ENCODE results near the gene STK4. TPM values are rescaled to one million over a fixed set of nuclear protein-coding genes. Genes with fewer than 3 reads are reported as not detected.

Gene STK4
- 17.7 TPM for total RNA-seq

DNA sequence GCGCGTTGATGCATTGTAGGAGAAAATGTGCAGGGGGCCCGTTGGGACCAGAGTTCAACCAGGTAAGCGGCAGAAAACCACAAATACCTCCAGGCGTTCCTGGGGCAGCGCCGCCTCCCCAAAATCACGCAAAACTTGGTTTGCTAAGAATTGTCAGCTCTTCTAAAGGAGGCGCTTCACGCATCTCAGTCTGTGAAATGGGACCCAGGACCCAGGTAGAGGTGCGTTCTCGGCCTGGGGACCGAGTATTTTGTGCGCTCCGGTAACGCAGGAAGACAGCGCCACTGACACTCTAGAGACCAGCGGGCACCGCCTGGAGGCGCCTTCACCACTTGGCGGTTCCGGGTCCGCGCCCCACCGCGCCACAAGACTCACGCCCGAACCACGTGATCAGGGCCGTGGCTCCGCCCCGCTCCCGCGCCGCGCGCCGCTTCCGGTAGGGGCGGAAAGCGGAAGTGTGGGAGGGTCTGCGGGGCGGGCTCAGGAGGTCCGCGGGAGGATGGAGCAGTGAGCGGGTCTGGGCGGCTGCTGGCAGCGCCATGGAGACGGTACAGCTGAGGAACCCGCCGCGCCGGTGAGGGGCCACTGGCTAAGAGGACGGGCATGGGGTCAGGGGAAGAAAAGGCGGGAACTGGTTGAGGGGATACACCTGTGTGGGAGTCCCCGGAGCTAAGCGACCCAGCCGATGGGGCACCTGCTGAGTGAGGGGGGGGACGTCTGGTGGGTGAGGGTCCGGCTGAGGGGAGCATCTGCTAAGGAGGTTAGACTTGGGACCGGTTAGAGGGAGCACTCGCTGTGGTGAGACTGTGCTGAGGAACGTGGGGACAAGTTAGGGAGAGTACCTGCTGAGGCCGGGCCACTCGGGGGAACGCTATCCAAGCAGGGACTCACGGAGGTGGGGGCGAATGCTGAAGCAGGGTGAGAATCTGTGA is at the start of gene STK4:
STK4 (plus strand) TSS at position 483 of the 932 bp plus-strand sequence; CDS start at position 540, 57 bp downstream.
- H3K4me3 ChIP-seq (ENCODE audit: low read length in 3 of 3), result peak within 1 kb of the TSS; percentile 91 to 96 (median 94)
- H3K9ac ChIP-seq (ENCODE audit: low read depth in 1 of 3, low read length in 3 of 3), result peak within 1 kb of the TSS; percentile 92 to 94 (median 92)
- H3K4me1 ChIP-seq (ENCODE audit: control insufficient read depth in 3 of 3, insufficient read depth in 3 of 3, low read length in 3 of 3), result peaks cover 11 to 19% (median 14%) of the 10 kb centered on the region in 3 donors
- H3K9me3 ChIP-seq (ENCODE audit: control insufficient read depth in 3 of 3, low read length in 3 of 3), result no peaks in the 10 kb centered on the region
- H3K36me3 ChIP-seq (ENCODE audit: control insufficient read depth in 3 of 3, insufficient read depth in 3 of 3, low read length in 3 of 3), result no peaks in the 10 kb centered on the region
- H3K27ac ChIP-seq (ENCODE audit: low read depth, low read length), result peak within 1 kb of the TSS; percentile 75
- H3K27me3 ChIP-seq (ENCODE audit: control insufficient read depth in 3 of 3, insufficient read depth in 3 of 3, low read length in 3 of 3), result no peaks in the 10 kb centered on the region

DNA sequence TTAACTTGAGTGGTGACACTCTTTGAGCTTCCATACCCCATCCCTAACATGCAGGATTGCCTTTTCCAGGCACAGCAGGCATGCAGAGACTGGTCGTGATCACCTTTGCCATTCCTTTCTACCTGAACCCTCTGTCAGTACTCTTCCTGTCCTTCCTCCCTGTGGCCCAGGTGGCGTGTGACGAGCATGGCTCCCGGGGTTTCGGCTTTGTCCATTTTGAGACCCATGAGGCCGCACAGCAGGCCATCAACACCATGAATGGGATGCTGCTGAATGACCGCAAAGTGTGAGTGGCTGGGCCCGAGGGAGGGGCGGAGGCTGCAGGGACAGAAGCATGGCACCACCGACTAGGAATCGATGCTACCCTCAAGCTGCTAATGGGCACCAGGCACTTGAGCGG is 49.7 kb upstream of the STK4 start:
- H3K27ac ChIP-seq (ENCODE audit: low read depth, low read length), result no peak overlapping the region
- no peak overlapping the region for H3K4me3 ChIP-seq (ENCODE audit: low read length in 3 of 3)
- H3K9me3 ChIP-seq (ENCODE audit: control insufficient read depth in 3 of 3, low read length in 3 of 3), result no peaks in the 10 kb centered on the region
- no peak overlapping the region for H3K9ac ChIP-seq (ENCODE audit: low read depth in 1 of 3, low read length in 3 of 3)
- no peaks in the 10 kb centered on the region for H3K4me1 ChIP-seq (ENCODE audit: control insufficient read depth in 3 of 3, insufficient read depth in 3 of 3, low read length in 3 of 3)
- H3K36me3 ChIP-seq (ENCODE audit: control insufficient read depth in 3 of 3, insufficient read depth in 3 of 3, low read length in 3 of 3), result peaks cover 0 to 2% (median 0%) of the 10 kb centered on the region in 3 donors
- H3K27me3 ChIP-seq (ENCODE audit: control insufficient read depth in 3 of 3, insufficient read depth in 3 of 3, low read length in 3 of 3), result no peaks in the 10 kb centered on the region

DNA sequence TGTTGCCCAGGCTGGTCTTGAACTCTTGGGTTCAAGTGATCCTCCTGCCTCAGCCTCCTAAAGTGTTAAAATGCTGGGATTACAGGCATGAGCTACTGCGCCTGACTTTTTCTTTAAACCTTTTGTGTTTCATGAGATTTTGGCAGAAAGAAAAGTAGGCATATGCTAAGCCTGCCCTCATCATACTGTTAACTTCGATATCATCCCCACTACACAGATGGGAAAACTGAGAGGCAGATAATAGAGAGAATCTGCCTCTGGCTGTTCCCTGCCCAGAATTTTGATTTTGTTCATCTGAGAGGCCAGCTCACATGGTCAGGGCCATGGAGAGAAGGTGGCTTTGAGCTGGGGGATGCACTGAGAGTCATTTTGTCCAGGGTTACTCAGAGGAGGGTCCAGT is 48.9 kb upstream of the STK4 start:
- Histone ChIP-seq H3K9ac (ENCODE audit: low read depth in 1 of 3, low read length in 3 of 3) (no peak overlapping the region), H3K27ac (ENCODE audit: low read depth, low read length) (no peak overlapping the region), H3K4me1 (ENCODE audit: control insufficient read depth in 3 of 3, insufficient read depth in 3 of 3, low read length in 3 of 3) (no peaks in the 10 kb centered on the region), H3K4me3 (ENCODE audit: low read length in 3 of 3) (no peak overlapping the region), H3K9me3 (ENCODE audit: control insufficient read depth in 3 of 3, low read length in 3 of 3) (no peaks in the 10 kb centered on the region), H3K27me3 (ENCODE audit: control insufficient read depth in 3 of 3, insufficient read depth in 3 of 3, low read length in 3 of 3) (no peaks in the 10 kb centered on the region), H3K36me3 (ENCODE audit: control insufficient read depth in 3 of 3, insufficient read depth in 3 of 3, low read length in 3 of 3) (peaks cover 0 to 4% (median 0%) of the 10 kb centered on the region in 3 donors)

DNA sequence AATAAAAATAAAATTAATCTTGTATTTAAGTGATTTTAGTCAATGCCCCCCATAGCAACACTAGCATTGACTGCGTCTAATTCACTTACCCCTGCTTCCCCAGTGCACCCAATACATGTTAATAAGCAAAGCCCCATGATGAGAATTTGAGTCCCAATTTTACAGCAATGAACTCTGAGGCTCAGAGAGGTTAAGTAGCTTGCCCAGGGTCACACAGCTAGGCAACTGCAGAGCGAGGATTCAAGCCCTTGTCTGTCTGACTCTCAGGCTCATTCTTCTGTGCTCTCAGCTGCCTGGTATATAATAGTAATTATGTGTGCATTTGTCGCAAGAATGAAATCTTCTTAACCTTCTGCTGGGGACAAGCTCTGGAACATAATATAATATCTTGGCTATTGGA is 48.0 kb upstream of the STK4 start:
- no peaks in the 10 kb centered on the region for H3K9me3 ChIP-seq (ENCODE audit: control insufficient read depth in 3 of 3, low read length in 3 of 3)
- H3K4me1 ChIP-seq (ENCODE audit: control insufficient read depth in 3 of 3, insufficient read depth in 3 of 3, low read length in 3 of 3), result no peaks in the 10 kb centered on the region
- H3K36me3 ChIP-seq (ENCODE audit: control insufficient read depth in 3 of 3, insufficient read depth in 3 of 3, low read length in 3 of 3), result peaks cover 0 to 4% (median 0%) of the 10 kb centered on the region in 3 donors
- H3K27ac ChIP-seq (ENCODE audit: low read depth, low read length), result no peak overlapping the region
- H3K9ac ChIP-seq (ENCODE audit: low read depth in 1 of 3, low read length in 3 of 3), result no peak overlapping the region
- H3K4me3 ChIP-seq (ENCODE audit: low read length in 3 of 3), result no peak overlapping the region
- no peaks in the 10 kb centered on the region for H3K27me3 ChIP-seq (ENCODE audit: control insufficient read depth in 3 of 3, insufficient read depth in 3 of 3, low read length in 3 of 3)

DNA sequence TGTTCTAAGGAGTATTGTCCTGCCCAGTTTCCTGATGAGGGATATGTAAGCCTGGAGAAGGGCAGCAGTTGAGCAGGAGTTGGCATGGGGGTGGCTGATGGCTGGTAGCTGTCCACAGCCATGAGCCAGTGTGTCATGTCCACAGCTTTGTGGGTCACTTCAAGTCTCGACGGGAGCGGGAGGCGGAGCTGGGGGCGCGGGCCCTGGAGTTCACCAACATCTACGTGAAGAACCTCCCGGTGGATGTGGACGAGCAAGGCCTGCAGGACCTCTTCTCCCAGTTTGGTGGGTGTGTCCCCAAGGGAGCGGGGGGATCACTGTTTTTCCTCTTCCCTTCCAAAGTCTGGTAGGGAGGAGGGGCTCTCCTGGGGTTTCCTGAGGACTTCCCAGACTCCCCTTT is 47.6 kb upstream of the STK4 start:
- Histone ChIP-seq H3K4me1 (ENCODE audit: control insufficient read depth in 3 of 3, insufficient read depth in 3 of 3, low read length in 3 of 3) (no peaks in the 10 kb centered on the region), H3K27ac (ENCODE audit: low read depth, low read length) (no peak overlapping the region), H3K9me3 (ENCODE audit: control insufficient read depth in 3 of 3, low read length in 3 of 3) (no peaks in the 10 kb centered on the region), H3K36me3 (ENCODE audit: control insufficient read depth in 3 of 3, insufficient read depth in 3 of 3, low read length in 3 of 3) (peaks cover 0 to 4% (median 0%) of the 10 kb centered on the region in 3 donors), H3K9ac (ENCODE audit: low read depth in 1 of 3, low read length in 3 of 3) (no peak overlapping the region), H3K4me3 (ENCODE audit: low read length in 3 of 3) (no peak overlapping the region), H3K27me3 (ENCODE audit: control insufficient read depth in 3 of 3, insufficient read depth in 3 of 3, low read length in 3 of 3) (no peaks in the 10 kb centered on the region)

DNA sequence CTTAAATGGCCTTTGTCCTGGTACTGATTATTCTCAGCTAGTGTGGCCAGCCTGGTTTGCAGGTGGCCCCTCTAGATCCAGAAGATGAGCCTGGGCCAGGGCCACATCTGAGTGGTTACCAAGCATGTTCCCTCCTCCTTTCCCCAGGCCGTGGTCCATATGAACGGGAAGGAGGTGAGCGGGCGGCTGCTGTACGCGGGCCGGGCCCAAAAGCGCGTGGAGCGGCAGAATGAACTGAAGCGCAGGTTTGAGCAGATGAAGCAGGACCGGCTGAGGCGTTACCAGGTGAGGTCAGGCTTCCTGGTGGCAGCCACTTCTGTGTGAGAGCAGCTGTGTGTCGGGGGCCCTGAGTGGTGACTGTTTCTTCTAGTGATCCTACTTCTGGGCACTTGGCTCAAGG is 44.9 kb upstream of the STK4 start:
- H3K9ac ChIP-seq (ENCODE audit: low read depth in 1 of 3, low read length in 3 of 3), result no peak overlapping the region
- no peak overlapping the region for H3K27ac ChIP-seq (ENCODE audit: low read depth, low read length)
- H3K36me3 ChIP-seq (ENCODE audit: control insufficient read depth in 3 of 3, insufficient read depth in 3 of 3, low read length in 3 of 3), result peaks cover 0 to 4% (median 0%) of the 10 kb centered on the region in 3 donors
- no peaks in the 10 kb centered on the region for H3K27me3 ChIP-seq (ENCODE audit: control insufficient read depth in 3 of 3, insufficient read depth in 3 of 3, low read length in 3 of 3)
- no peak overlapping the region for H3K4me3 ChIP-seq (ENCODE audit: low read length in 3 of 3)
- no peaks in the 10 kb centered on the region for H3K9me3 ChIP-seq (ENCODE audit: control insufficient read depth in 3 of 3, low read length in 3 of 3)
- H3K4me1 ChIP-seq (ENCODE audit: control insufficient read depth in 3 of 3, insufficient read depth in 3 of 3, low read length in 3 of 3), result no peaks in the 10 kb centered on the region

DNA sequence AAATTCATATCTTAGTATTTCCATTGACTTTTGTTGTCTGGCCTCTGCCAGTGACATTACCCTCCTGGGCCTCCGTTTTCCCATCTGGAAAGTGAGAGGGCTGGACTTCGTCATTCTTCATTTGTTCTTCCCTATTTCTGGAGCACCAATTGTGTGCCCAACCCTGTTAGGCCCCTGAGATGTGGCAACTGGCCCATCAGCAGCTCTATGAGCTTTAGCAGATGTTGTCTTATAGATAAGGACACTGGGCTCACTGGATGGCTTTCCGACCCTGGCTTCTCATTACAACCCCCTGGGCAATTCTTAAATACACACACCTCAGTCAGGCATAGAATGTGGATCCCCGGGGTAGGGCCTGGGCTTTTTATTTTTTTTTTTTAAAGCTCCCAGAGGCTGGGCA is 41.8 kb upstream of the STK4 start:
- Histone ChIP-seq H3K9ac (ENCODE audit: low read depth in 1 of 3, low read length in 3 of 3) (no peak overlapping the region), H3K27me3 (ENCODE audit: control insufficient read depth in 3 of 3, insufficient read depth in 3 of 3, low read length in 3 of 3) (no peaks in the 10 kb centered on the region), H3K4me3 (ENCODE audit: low read length in 3 of 3) (no peak overlapping the region)

DNA sequence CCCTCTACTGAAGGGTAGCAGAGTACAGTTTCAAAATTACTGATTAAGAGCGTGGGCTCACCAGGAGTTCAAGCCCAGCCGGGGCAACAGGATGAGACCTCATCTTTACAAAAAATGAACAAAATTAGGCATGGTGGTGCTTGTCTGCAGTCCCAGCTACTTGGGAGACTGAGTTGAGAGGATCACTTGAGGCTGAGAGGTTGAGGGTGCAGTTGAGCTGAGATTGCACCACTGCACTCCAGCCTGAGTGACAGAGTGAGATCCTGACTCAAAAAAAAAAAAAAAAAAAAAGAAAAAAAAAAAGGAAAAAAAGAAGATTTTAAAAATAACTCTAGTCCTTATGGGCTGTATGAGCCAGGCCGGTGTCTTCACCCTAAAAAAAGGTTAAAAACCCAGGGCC is 37.7 kb upstream of the STK4 start:
- Histone ChIP-seq H3K9me3 (ENCODE audit: control insufficient read depth in 3 of 3, low read length in 3 of 3) (no peaks in the 10 kb centered on the region), H3K4me1 (ENCODE audit: control insufficient read depth in 3 of 3, insufficient read depth in 3 of 3, low read length in 3 of 3) (peaks cover 0 to 6% (median 0%) of the 10 kb centered on the region in 3 donors), H3K9ac (ENCODE audit: low read depth in 1 of 3, low read length in 3 of 3) (no peak overlapping the region), H3K27me3 (ENCODE audit: control insufficient read depth in 3 of 3, insufficient read depth in 3 of 3, low read length in 3 of 3) (no peaks in the 10 kb centered on the region), H3K4me3 (ENCODE audit: low read length in 3 of 3) (no peak overlapping the region), H3K27ac (ENCODE audit: low read depth, low read length) (no peak overlapping the region), H3K36me3 (ENCODE audit: control insufficient read depth in 3 of 3, insufficient read depth in 3 of 3, low read length in 3 of 3) (no peaks in the 10 kb centered on the region)

More for the DNA sequence above, 41.8 kb upstream of the STK4 start:
- Histone ChIP-seq H3K27ac (ENCODE audit: low read depth, low read length) (no peak overlapping the region), H3K4me1 (ENCODE audit: control insufficient read depth in 3 of 3, insufficient read depth in 3 of 3, low read length in 3 of 3) (no peaks in the 10 kb centered on the region), H3K36me3 (ENCODE audit: control insufficient read depth in 3 of 3, insufficient read depth in 3 of 3, low read length in 3 of 3) (peaks cover 0 to 4% (median 0%) of the 10 kb centered on the region in 3 donors), H3K9me3 (ENCODE audit: control insufficient read depth in 3 of 3, low read length in 3 of 3) (no peaks in the 10 kb centered on the region)

DNA sequence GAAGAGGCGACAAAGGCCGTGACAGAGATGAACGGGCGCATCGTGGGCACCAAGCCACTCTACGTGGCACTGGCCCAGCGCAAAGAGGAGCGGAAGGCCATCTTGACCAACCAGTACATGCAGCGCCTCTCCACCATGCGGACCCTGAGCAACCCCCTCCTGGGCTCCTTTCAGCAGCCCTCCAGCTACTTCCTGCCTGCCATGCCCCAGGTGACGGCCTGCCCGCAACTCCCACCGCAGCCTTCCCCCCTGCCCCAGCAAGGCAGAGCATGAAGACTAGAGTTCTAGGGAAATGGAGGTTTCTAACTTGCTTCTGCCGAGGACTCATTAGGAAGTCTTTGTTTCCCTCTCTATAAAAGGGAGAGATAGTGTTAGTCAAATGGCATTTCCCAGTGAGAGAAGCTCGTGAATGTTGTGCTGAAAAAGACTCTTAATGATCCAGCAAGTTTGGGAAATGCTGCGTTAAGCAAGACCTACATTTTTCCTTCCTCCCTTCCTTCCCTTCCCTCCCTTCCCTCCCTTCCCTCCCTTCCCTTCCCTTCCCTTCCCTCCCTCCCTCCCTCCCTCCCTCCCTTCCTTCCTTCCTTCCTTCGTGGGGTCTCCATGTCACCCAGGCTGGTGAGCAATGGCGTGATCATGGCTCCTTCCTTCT is 35.7 kb upstream of the STK4 start:
- Histone ChIP-seq H3K36me3 (ENCODE audit: control insufficient read depth in 3 of 3, insufficient read depth in 3 of 3, low read length in 3 of 3) (no peaks in the 10 kb centered on the region), H3K27me3 (ENCODE audit: control insufficient read depth in 3 of 3, insufficient read depth in 3 of 3, low read length in 3 of 3) (no peaks in the 10 kb centered on the region), H3K9ac (ENCODE audit: low read depth in 1 of 3, low read length in 3 of 3) (no peak overlapping the region), H3K9me3 (ENCODE audit: control insufficient read depth in 3 of 3, low read length in 3 of 3) (no peaks in the 10 kb centered on the region), H3K4me1 (ENCODE audit: control insufficient read depth in 3 of 3, insufficient read depth in 3 of 3, low read length in 3 of 3) (peaks cover 0 to 6% (median 0%) of the 10 kb centered on the region in 3 donors), H3K4me3 (ENCODE audit: low read length in 3 of 3) (no peak overlapping the region), H3K27ac (ENCODE audit: low read depth, low read length) (no peak overlapping the region)

DNA sequence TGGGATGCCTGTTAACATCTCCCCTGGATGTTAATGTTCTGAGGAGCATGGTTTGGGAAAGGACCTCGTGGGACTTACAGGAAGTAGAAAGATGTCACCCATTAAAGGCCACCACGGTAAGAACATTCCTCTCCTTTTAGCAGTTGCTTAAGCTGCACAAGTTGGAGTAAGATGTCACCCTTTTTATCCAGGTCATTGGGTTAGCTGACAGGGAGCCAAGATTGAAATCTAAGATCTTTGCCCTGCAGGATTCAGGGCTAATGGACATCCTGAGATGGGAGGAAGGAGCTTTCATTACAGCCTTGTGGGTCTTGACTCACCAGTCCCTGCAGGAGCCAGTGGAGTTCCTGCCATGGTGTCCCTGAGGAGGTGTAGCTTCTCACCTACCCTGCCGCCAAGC is 34.4 kb upstream of the STK4 start:
- Histone ChIP-seq H3K9ac (ENCODE audit: low read depth in 1 of 3, low read length in 3 of 3) (no peak overlapping the region), H3K36me3 (ENCODE audit: control insufficient read depth in 3 of 3, insufficient read depth in 3 of 3, low read length in 3 of 3) (peaks cover 0 to 5% (median 0%) of the 10 kb centered on the region in 3 donors), H3K27ac (ENCODE audit: low read depth, low read length) (no peak overlapping the region), H3K9me3 (ENCODE audit: control insufficient read depth in 3 of 3, low read length in 3 of 3) (no peaks in the 10 kb centered on the region), H3K4me1 (ENCODE audit: control insufficient read depth in 3 of 3, insufficient read depth in 3 of 3, low read length in 3 of 3) (peaks cover 0 to 6% (median 0%) of the 10 kb centered on the region in 3 donors), H3K27me3 (ENCODE audit: control insufficient read depth in 3 of 3, insufficient read depth in 3 of 3, low read length in 3 of 3) (no peaks in the 10 kb centered on the region), H3K4me3 (ENCODE audit: low read length in 3 of 3) (no peak overlapping the region)

Measured in skeletal muscle tissue (tissue), 4 donors.